Upper lobe of right lung (tissue), 1 donor: Measurements from ENCODE around the gene L3MBTL3. TPM values are rescaled to one million over a fixed set of nuclear protein-coding genes. Genes with fewer than 3 reads are reported as not detected.

Experiments used
- ATAC-seq: fragments of 200-7000 bp; cut with Tn5 transposase; one replicate; pipeline ENCODE4 v1.9.1; 2020; ENCODE audit warnings: mild to moderate bottlenecking, moderate library complexity
- DNase-seq: peaks from one replicate; pipeline ENCODE4 v3.0.0-alpha.2; 2020
- H3K27ac ChIP-seq: fragments of 200-600 bp; one replicate; pipeline ENCODE4 v1.8.0; 2022
- H3K27me3 ChIP-seq: fragments of 200-600 bp; one replicate; pipeline ENCODE4 v1.8.0; 2022; ENCODE audit warnings: mild to moderate bottlenecking
- H3K36me3 ChIP-seq: fragments of 200-600 bp; one replicate; pipeline ENCODE4 v1.8.0; 2022
- H3K4me1 ChIP-seq: fragments of 200-600 bp; one replicate; pipeline ENCODE4 v1.8.0; 2022
- H3K4me3 ChIP-seq: fragments of 200-600 bp; one replicate; pipeline ENCODE4 v1.8.0; 2022; ENCODE audit warnings: mild to moderate bottlenecking
- H3K9me3 ChIP-seq: fragments of 200-600 bp; one replicate; pipeline ENCODE4 v1.8.0; 2022
- CTCF ChIP-seq: fragments of 200-600 bp; IDR thresholded peaks from one replicate; pipeline ENCODE4 v1.8.0; 2022; ENCODE audit warnings: antibody characterized with exemption
- intact Hi-C: fragments of 100-400 bp; cut with DNase I; formaldehyde crosslinking; loops from one replicate; pipeline ENCODE4 v1.11.0; 2022
- total RNA-seq: library from RNA; stranded (reverse); fragmentation: NEBNext Ultra II Directional; extraction: Animal tissue kit (Norgen Biotek cat#: 25700); gene quantifications from one replicate; pipeline ENCODE4 v1.2.1, GENCODE V29; 2021
- donor health status: DM: no; HTN: yes; CAD: no; lungs with severe emphysema.

Gene L3MBTL3
- total RNA-seq, 1 donor from 2014 or later, result 6.3 TPM

GRCh38 chr6:130018744-130019325 lies 454 bp downstream of the L3MBTL3 start:
- peak overlapping the region; percentile 82 for H3K4me3 ChIP-seq
- TF ChIP-seq CTCF, result no peak
- H3K27ac ChIP-seq, result peak overlapping the region; percentile 61
- H3K4me1 ChIP-seq, result no peaks in the 10 kb centered on the region
- intact Hi-C loops, result no loop called here
- no peaks in the 10 kb centered on the region for H3K27me3 ChIP-seq
- DNase-seq, result no peak
- ATAC-seq, result peak; percentile 1
- no peaks in the 10 kb centered on the region for H3K36me3 ChIP-seq
- H3K9me3 ChIP-seq, result no peaks in the 10 kb centered on the region

DNA sequence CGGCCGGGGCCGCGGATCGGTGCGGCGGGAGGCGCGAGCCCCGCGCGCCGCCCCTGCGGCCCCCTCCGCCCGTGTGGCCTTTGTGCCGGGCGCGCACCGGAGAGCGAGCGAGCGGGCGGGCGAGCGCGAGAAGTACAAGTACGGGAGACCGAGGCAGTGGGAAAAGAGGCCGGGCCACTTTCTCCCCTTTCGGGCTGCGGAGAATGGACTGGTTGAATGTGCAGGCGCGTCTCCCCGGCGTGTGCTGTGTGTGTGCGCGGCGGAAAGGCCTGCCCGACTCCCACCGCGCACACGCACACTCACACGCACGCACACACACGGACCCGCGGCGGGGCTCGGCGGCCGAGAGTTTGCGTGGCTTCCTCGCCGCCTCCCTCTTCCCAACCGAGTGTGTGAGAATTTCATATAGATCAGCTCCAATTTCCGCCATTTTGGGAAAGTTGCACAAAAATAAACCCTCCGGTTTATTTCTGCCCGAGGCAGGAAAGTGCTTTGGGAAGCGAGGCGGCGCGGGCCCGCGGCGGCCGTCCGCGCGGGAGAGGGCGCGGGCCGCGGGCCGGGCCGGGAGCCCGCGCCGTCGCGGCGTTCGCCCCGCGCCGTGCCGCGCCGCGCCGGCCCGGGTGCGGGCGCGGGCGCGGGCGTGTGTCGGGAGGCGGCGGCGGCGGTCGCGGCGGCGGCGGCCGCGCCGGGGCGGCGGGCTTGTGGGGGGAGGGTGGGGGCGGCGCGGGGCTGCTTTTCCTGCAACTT lies 1.1 kb downstream of the L3MBTL3 start:
- H3K4me1 ChIP-seq, result no peaks in the 10 kb centered on the region
- H3K4me3 ChIP-seq, result peak overlapping the region; percentile 82
- H3K36me3 ChIP-seq, result no peaks in the 10 kb centered on the region
- intact Hi-C loops, result no loop called here
- H3K27ac ChIP-seq, result peak overlapping the region; percentile 77
- no peak for TF ChIP-seq CTCF
- H3K9me3 ChIP-seq, result no peaks in the 10 kb centered on the region
- H3K27me3 ChIP-seq, result no peaks in the 10 kb centered on the region
- DNase-seq (no peak), ATAC-seq (peak; percentile 16)

DNA sequence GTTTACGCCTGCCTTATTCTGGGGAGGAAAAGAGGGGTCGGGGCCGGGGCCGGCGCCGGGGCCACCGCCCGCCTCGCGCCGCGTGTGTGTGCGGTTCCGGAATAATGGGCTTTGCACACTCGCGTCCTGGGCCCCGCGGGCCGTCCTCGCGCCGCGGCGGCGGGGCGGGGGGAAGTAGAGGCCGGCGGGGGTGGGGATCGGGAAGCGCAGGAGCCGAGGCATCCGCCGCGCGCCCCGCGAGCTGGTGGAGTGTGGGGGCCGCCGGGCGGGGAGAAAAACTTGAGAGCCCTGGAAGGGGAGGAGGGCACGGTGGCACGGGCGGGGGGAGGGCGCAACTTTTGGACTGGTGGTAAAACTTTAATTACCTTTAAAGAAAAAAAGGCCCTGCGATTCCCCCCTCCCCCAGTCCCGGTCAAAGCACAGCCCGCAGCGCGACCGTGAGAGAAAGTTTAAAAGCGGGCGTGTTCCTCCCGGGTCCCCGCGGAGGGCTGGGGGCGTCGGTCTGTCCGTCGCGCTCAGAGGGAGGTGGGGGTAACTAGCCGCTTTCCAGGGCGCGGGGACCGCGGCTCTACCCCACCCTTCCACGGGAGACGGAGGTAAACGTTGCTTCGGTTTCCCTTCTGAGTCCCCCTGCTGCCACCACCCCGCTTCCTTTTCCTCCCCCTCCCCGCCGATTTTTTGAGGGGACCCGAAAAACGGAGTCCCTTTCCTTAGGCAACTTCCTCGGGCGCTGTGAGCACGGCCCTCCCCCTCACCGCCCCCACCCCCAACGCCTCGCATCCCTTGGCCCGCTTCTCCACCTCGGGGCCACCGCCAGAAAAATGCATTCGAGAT lies 1.9 kb downstream of the L3MBTL3 start:
- Histone ChIP-seq H3K4me1 (no peaks in the 10 kb centered on the region), H3K36me3 (no peaks in the 10 kb centered on the region), H3K27ac (peak overlapping the region; percentile 78), H3K9me3 (no peaks in the 10 kb centered on the region), H3K27me3 (no peaks in the 10 kb centered on the region), H3K4me3 (peak overlapping the region; percentile 82)
- intact Hi-C loops, result no loop called here
- no peak for TF ChIP-seq CTCF
- DNase-seq (peak; percentile 70), ATAC-seq (peak; percentile 50)

GRCh38 chr6:130020907-130021629 lies 2.7 kb downstream of the L3MBTL3 start:
- Histone ChIP-seq H3K4me3 (peak overlapping the region; percentile 82), H3K27me3 (no peaks in the 10 kb centered on the region), H3K4me1 (no peaks in the 10 kb centered on the region), H3K36me3 (no peaks in the 10 kb centered on the region), H3K27ac (peak overlapping the region; percentile 78), H3K9me3 (no peaks in the 10 kb centered on the region)
- intact Hi-C loops, result no loop called here
- ATAC-seq (peak; percentile 91), DNase-seq (no peak)
- TF ChIP-seq CTCF, result peak; percentile 77

DNA sequence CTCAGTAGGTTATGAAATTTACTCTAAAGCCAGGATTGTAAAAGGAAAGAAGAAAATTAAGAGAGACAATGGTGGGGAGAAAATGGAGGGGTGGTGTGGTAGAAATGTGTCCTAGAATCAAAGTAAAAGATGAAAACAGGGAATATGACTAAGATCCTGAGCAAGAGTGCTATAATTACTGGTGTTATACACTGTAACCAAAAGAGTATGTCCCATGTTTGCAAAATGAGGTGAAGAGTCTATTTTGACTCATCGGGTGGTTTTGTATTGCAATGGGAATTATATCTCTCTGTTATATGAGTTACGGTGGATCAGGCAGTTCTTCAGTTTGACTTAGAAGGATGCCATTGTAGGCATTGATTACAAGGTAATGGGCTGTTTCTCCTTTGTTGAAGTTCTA lies 8.5 kb downstream of the L3MBTL3 start:
- intact Hi-C loops, result no loop called here
- DNase-seq, result no peak

More for the DNA sequence above, 8.5 kb downstream of the L3MBTL3 start:
- no peaks in the 10 kb centered on the region for H3K4me1 ChIP-seq
- no peaks in the 10 kb centered on the region for H3K36me3 ChIP-seq
- no peaks in the 10 kb centered on the region for H3K27me3 ChIP-seq
- H3K27ac ChIP-seq, result no peak overlapping the region
- ATAC-seq, result no peak
- H3K4me3 ChIP-seq, result no peak overlapping the region
- TF ChIP-seq CTCF, result no peak
- H3K9me3 ChIP-seq, result no peaks in the 10 kb centered on the region
